IMR-90 (cell line): Measurements from ENCODE around the gene SV2C. TPM values are rescaled to one million over a fixed set of nuclear protein-coding genes. Genes with fewer than 3 reads are reported as not detected.
A peak's percentile ranks its signal among the peaks of the same experiment; 100 is the strongest.

ENCODE experiments used
- ATAC-seq: fragments of 200-7000 bp; cut with Tn5 transposase; 2 replicates; pipeline ENCODE4 v1.9.1; 2020; ENCODE audit warnings: low read depth, mild to moderate bottlenecking, moderate library complexity
- BruUV-seq: library from RNA; stranded (reverse); fragments of 400-500 nt; replicated peaks from 2 replicates; lab custom pipeline; 2021; lab: Mats Ljungman, UMichigan
- CTCF ChIA-PET: fragments of 300-600 bp; formaldehyde crosslinking; extraction: SDS; loops from one replicate; lab custom pipeline; 2021; ENCODE audit warnings: antibody characterized with exemption; lab: Yijun Ruan, JAX
- POLR2A ChIA-PET: fragments of 300-600 bp; sonication (Branson Sonifier 250); formaldehyde crosslinking; loops from one replicate; lab custom pipeline; 2022; ENCODE audit warnings: antibody characterized with exemption; ENCODE audit not compliant: unreplicated experiment; lab: Charles Lee
- DNase-seq: peaks from one replicate; pipeline ENCODE4 v3.0.0; 2013
- H2AFZ ChIP-seq: replicated peaks from 2 replicates; pipeline ENCODE3; 2013; ENCODE audit warnings: low read length, mild to moderate bottlenecking; ENCODE audit not compliant: poor library complexity
- H2AK5ac ChIP-seq: 2 replicates; pipeline ENCODE4 v1.6.1; 2013; ENCODE audit warnings: low read depth, low read length, inconsistent platforms
- H2AK9ac ChIP-seq: replicated peaks from 2 replicates; pipeline ENCODE3; 2013; ENCODE audit warnings: mild to moderate bottlenecking, low read depth, low read length, moderate library complexity; ENCODE audit not compliant: poor library complexity
- H2BK120ac ChIP-seq: 2 replicates; pipeline ENCODE4 v1.6.1; 2013; ENCODE audit warnings: low read depth, low read length, inconsistent platforms
- H2BK15ac ChIP-seq: 3 replicates; pipeline ENCODE4 v1.6.1; 2013; ENCODE audit warnings: low read depth, low read length, inconsistent platforms
- H2BK20ac ChIP-seq: 2 replicates; pipeline ENCODE4 v1.6.1; 2013; ENCODE audit warnings: low read depth, mild to moderate bottlenecking, inconsistent platforms, low read length, moderate library complexity
- H2BK5ac ChIP-seq: 2 replicates; pipeline ENCODE4 v1.6.1; 2013; ENCODE audit warnings: mild to moderate bottlenecking, low read depth, low read length, inconsistent platforms; ENCODE audit not compliant: poor library complexity, severe bottlenecking
- H3K14ac ChIP-seq: replicated peaks from 2 replicates; pipeline ENCODE4 v1.6.1; 2013; ENCODE audit warnings: low read depth, low read length, inconsistent platforms
- H3K18ac ChIP-seq: 2 replicates; pipeline ENCODE4 v1.6.1; 2013; ENCODE audit warnings: low read depth, low read length, control low read depth
- H3K23ac ChIP-seq: 2 replicates; pipeline ENCODE4 v1.6.1; 2013; ENCODE audit warnings: low read depth, low read length, inconsistent platforms
- H3K27ac ChIP-seq: 2 replicates; pipeline ENCODE4 v1.5.1; 2013; ENCODE audit warnings: mild to moderate bottlenecking, control low read depth, low read length; ENCODE audit not compliant: insufficient read depth
- H3K27me3 ChIP-seq: 2 replicates; pipeline ENCODE4 v1.6.1; 2013; ENCODE audit warnings: low read length; ENCODE audit not compliant: control insufficient read depth, insufficient read depth
- H3K36me3 ChIP-seq: 2 replicates; pipeline ENCODE4 v1.6.1; 2013; ENCODE audit warnings: low read length, mixed read lengths; ENCODE audit not compliant: control insufficient read depth, insufficient read depth
- H3K4ac ChIP-seq: 2 replicates; pipeline ENCODE4 v1.6.1; 2013; ENCODE audit warnings: low read depth, low read length, inconsistent platforms
- H3K4me1 ChIP-seq: 2 replicates; pipeline ENCODE4 v1.6.1; 2013; ENCODE audit warnings: low read length, mixed read lengths; ENCODE audit not compliant: control insufficient read depth, insufficient read depth
- H3K4me2 ChIP-seq: 2 replicates; pipeline ENCODE4 v1.6.1; 2013; ENCODE audit warnings: low read depth, mild to moderate bottlenecking, control low read depth, low read length, moderate library complexity
- H3K4me3 ChIP-seq: 2 replicates; pipeline ENCODE4 v1.5.1; 2013; ENCODE audit warnings: low read depth, mild to moderate bottlenecking, control low read depth, low read length, moderate library complexity; ENCODE audit not compliant: insufficient read depth
- H3K56ac ChIP-seq: 2 replicates; pipeline ENCODE4 v1.6.1; 2013; ENCODE audit warnings: low read length, inconsistent platforms; ENCODE audit not compliant: insufficient read depth; ENCODE audit errors: extremely low read depth
- H3K79me1 ChIP-seq, 2 experiments: 2 replicates each; pipeline ENCODE4 v1.6.1; 2013; ENCODE audit warnings: low read length in 2 of 2, inconsistent platforms in 1 of 2, low read depth in 1 of 2
- H3K9ac ChIP-seq: 2 replicates; pipeline ENCODE4 v1.6.1; 2013; ENCODE audit warnings: low read depth, low read length, control low read depth
- H3K9me1 ChIP-seq: 2 replicates; pipeline ENCODE4 v1.6.1; 2013; ENCODE audit warnings: low read length, inconsistent platforms; ENCODE audit not compliant: insufficient read depth
- H3K9me3 ChIP-seq: 2 replicates; pipeline ENCODE4 v1.6.1; 2013; ENCODE audit warnings: low read length; ENCODE audit not compliant: control insufficient read depth, insufficient read depth
- H4K20me1 ChIP-seq: 2 replicates; pipeline ENCODE4 v1.6.1; 2013; ENCODE audit warnings: low read length, inconsistent platforms; ENCODE audit not compliant: insufficient read depth
- H4K5ac ChIP-seq: 2 replicates; pipeline ENCODE4 v1.6.1; 2013; ENCODE audit warnings: mild to moderate bottlenecking, low read depth, low read length, control low read depth
- H4K8ac ChIP-seq, 2 experiments: 2 replicates each; pipeline ENCODE4 v1.6.1; 2013; ENCODE audit warnings: low read depth in 2 of 2, low read length in 2 of 2, control low read depth in 1 of 2, inconsistent platforms in 1 of 2
- H4K91ac ChIP-seq: 2 replicates; pipeline ENCODE4 v1.6.1; 2013; ENCODE audit warnings: low read depth, low read length, inconsistent platforms; ENCODE audit not compliant: insufficient read depth
- BHLHE40 ChIP-seq: fragments of 150-350 bp; IDR thresholded peaks from 2 replicates; pipeline ENCODE4 v1.6.1; 2016; ENCODE audit warnings: mild to moderate bottlenecking, low read depth, low read length
- CEBPB ChIP-seq: IDR thresholded peaks from 2 replicates; pipeline ENCODE4 v1.6.1; 2012; ENCODE audit warnings: low read depth, low read length, improper control_type of control experiment
- CHD1 ChIP-seq: IDR thresholded peaks from 2 replicates; pipeline ENCODE4 v1.6.1; 2012; ENCODE audit warnings: low read depth, low read length, improper control_type of control experiment
- CTCF ChIP-seq: conservative IDR thresholded peaks from 2 replicates; pipeline ENCODE4 v1.5.1; 2012; ENCODE audit warnings: mild to moderate bottlenecking, low read depth, low read length, improper control_type of control experiment
- ELK1 ChIP-seq: fragments of 150-350 bp; IDR thresholded peaks from 2 replicates; pipeline ENCODE4 v1.6.1; 2016; ENCODE audit warnings: low read depth, mild to moderate bottlenecking, low read length, moderate library complexity, borderline replicate concordance
- FOS ChIP-seq: fragments of 150-350 bp; IDR thresholded peaks from 2 replicates; pipeline ENCODE4 v1.6.1; 2016; ENCODE audit warnings: low read depth, low read length
- MAFK ChIP-seq: IDR thresholded peaks from 2 replicates; pipeline ENCODE4 v1.6.1; 2012; ENCODE audit warnings: low read depth, low read length, improper control_type of control experiment
- MXI1 ChIP-seq: IDR thresholded peaks from 2 replicates; pipeline ENCODE4 v1.6.1; 2012; ENCODE audit warnings: low read depth, mild to moderate bottlenecking, low read length, moderate library complexity, borderline replicate concordance
- NFE2L2 ChIP-seq: fragments of 150-350 bp; IDR thresholded peaks from 2 replicates; pipeline ENCODE4 v1.6.1; 2016; ENCODE audit warnings: low read depth, mild to moderate bottlenecking, low read length
- POLR2A ChIP-seq: IDR thresholded peaks from 2 replicates; pipeline ENCODE4 v1.6.1; 2012; ENCODE audit warnings: mild to moderate bottlenecking, low read depth, low read length
- RAD21 ChIP-seq: IDR thresholded peaks from 2 replicates; pipeline ENCODE4 v1.6.1; 2012; ENCODE audit warnings: low read length, improper control_type of control experiment
- RCOR1 ChIP-seq: IDR thresholded peaks from 2 replicates; pipeline ENCODE4 v1.6.1; 2012; ENCODE audit warnings: mild to moderate bottlenecking, low read length, improper control_type of control experiment; ENCODE audit not compliant: insufficient replicate concordance
- RFX5 ChIP-seq: IDR thresholded peaks from 2 replicates; pipeline ENCODE4 v1.8.0; 2012; ENCODE audit warnings: low read depth, mild to moderate bottlenecking, low read length, moderate library complexity
- SMC3 ChIP-seq: fragments of 150-350 bp; IDR thresholded peaks from 2 replicates; pipeline ENCODE4 v1.6.1; 2016; ENCODE audit warnings: low read depth, mild to moderate bottlenecking, antibody characterized with exemption, low read length, moderate library complexity
- WGBS, 2 experiments: methylation state at CpG; one replicate each; pipeline versions ENCODE4 v1.1.5 to v1.1.7; 2013; ENCODE audit warnings: missing lambda C conversion rate in 2 of 2; ENCODE audit not compliant: insufficient read length in 1 of 2; ENCODE audit errors: extremely low coverage in 2 of 2; 5-methylcytosine and 5-hydroxymethylcytosine counted together
- dilution Hi-C: fragments of 300-500 bp; cut with HindIII; formaldehyde crosslinking; loops from one replicate; pipeline ENCODE4 v1.14.3; 2018; ENCODE audit warnings: low sequenced_read_pairs; ENCODE audit not compliant: unreplicated experiment
- in situ Hi-C: fragments of 300-500 bp; cut with MboI; formaldehyde crosslinking; loops from 3 replicates; pipeline ENCODE4 v1.14.3; 2019; ENCODE audit warnings: low sequenced_read_pairs, inconsistent platforms, mixed read lengths
- intact Hi-C: fragments of 100-400 bp; cut with micrococcal nuclease; formaldehyde crosslinking; loops from 2 replicates; pipeline ENCODE4 v1.10.0; 2022
- polyA plus RNA-seq, 3 experiments: library from polyadenylated mRNA; depleted of rRNA; stranded (reverse); fragments of >200 nt; gene quantifications; 2 replicates each; pipeline ENCODE4 v1.2.3, GENCODE V29; 2012; ENCODE audit warnings: low replicate concordance in 1 of 3
- total RNA-seq: library from RNA; depleted of rRNA; stranded (reverse); fragments of >200 nt; gene quantifications from 2 replicates; pipeline ENCODE4 v1.2.3, GENCODE V29; 2012
- TF ChIP-seq, protein P1 (sequence below): fragments of 150-350 bp; IDR thresholded peaks from 2 replicates; pipeline ENCODE4 v1.6.1; 2017; ENCODE audit warnings: mild to moderate bottlenecking, antibody characterized with exemption, low read length, low read depth

Gene SV2C
- total and polyA plus RNA-seq, 2 of the 4 experiments (the other 2 are of a cell fraction): not detected

DNA sequence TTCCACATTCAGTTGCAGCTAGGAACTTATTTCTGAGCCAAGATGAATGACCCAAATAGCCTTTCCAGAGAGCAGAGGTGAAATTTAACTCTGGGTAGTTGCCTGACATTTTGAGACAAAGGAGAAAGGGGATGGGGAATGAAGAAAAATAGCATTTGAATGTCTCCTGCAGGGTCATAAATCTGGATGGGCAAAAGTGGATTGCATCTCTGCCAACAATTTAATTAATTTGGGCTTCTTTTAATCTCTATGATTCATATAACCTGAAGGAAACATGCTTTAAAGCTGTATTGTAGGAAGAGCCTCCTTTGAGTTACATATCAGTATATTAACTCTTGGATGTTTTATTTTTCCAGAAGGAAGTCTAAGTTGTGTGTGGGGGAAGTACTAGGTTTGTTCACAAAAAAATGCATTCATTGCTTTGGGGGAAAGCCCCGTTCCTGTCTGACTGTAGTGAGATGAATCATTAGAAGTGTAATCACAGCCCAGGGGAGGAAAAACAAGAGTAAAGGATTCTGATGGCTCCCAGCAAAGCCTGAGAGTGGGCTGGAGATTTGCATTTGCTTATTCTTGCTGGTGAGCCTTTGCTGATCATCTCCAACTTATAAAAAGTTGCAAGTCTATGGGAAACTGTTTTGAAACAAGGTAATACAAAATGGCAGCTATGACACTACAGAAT lies 186.9 kb downstream of the SV2C start:
- 11% methylated on average over 1 of the region's 1 CpG; no CpG with 5 or more reads in 1 of the 2 experiments for WGBS, 2 experiments
- Histone ChIP-seq H3K36me3 (no peaks in the 10 kb centered on the region), H3K9ac (no peak overlapping the region), H3K4me3 (no peak overlapping the region), H3K9me1 (no peaks in the 10 kb centered on the region), H3K23ac (no peak overlapping the region), H3K4me1 (no peaks in the 10 kb centered on the region), H2AK9ac (no peak overlapping the region), H2AFZ (no peak overlapping the region), H3K9me3 (no peaks in the 10 kb centered on the region), H4K5ac (no peak overlapping the region), H3K14ac (no peak overlapping the region), H2BK15ac (no peak overlapping the region), H3K4ac (no peak overlapping the region), H3K27ac (no peak overlapping the region), H3K18ac (no peak overlapping the region), H3K79me1 (no peaks in the 10 kb centered on the region), H3K4me2 (no peak overlapping the region), H2BK20ac (no peak overlapping the region), H2BK5ac (no peak overlapping the region), H4K20me1 (no peaks in the 10 kb centered on the region), H3K27me3 (no peaks in the 10 kb centered on the region), H2BK120ac (no peak overlapping the region), H3K56ac (no peak overlapping the region), H2AK5ac (no peak overlapping the region), H4K8ac (no peak overlapping the region), H4K91ac (no peak overlapping the region)
- no TSS peak for BruUV-seq
- ATAC-seq (no peak), DNase-seq (peak; percentile 4)
- no peak for TF ChIP-seq RCOR1
- TF ChIP-seq RAD21: no peak
- TF ChIP-seq MAFK: no peak
- no peak for TF ChIP-seq BHLHE40
- TF ChIP-seq SMC3: no peak
- no peak for TF ChIP-seq MXI1
- TF ChIP-seq POLR2A: no peak
- TF ChIP-seq CEBPB: no peak
- no peak for TF ChIP-seq FOS
- TF ChIP-seq CTCF: no peak
- no peak for TF ChIP-seq RFX5
- TF ChIP-seq ELK1: no peak
- TF ChIP-seq, protein P1, sequence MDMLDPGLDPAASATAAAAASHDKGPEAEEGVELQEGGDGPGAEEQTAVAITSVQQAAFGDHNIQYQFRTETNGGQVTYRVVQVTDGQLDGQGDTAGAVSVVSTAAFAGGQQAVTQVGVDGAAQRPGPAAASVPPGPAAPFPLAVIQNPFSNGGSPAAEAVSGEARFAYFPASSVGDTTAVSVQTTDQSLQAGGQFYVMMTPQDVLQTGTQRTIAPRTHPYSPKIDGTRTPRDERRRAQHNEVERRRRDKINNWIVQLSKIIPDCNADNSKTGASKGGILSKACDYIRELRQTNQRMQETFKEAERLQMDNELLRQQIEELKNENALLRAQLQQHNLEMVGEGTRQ: no peak
- TF ChIP-seq CHD1: no peak
- TF ChIP-seq NFE2L2: no peak
- dilution Hi-C loops (no loop called here), in situ Hi-C loops (no loop called here), intact Hi-C loops (no loop called here)
- ChIA-PET CTCF (no interaction called here), POLR2A (no interaction called here)
